ENCODE results near the gene GALNT2.

The GALNT2 gene

DNA sequence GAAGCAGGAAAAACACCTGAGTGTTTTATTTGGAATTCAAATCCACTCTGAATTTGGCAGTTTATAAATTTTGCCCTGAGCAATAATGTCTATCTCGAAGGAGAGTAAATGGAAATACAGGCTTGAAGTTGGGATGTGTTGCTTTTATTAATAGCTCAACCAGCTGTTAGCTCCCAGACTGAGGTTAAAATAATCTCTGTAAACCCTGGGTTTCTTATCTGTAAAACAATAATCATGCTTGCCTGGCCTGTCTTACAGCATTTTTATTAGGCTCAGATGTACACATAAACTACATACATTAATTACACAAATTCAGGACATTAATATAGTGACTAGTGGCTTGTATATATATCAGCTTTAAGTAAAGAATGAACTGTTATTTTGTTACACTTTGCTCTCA, 148.5 kb downstream of the GALNT2 start:
- no peak overlapping the region for H3K27ac ChIP-seq
- no peak for TF ChIP-seq ZFX (IDR thresholded peaks at IDR 0.05; ENCODE audit: borderline replicate concordance)
- TF ChIP-seq, protein P1, sequence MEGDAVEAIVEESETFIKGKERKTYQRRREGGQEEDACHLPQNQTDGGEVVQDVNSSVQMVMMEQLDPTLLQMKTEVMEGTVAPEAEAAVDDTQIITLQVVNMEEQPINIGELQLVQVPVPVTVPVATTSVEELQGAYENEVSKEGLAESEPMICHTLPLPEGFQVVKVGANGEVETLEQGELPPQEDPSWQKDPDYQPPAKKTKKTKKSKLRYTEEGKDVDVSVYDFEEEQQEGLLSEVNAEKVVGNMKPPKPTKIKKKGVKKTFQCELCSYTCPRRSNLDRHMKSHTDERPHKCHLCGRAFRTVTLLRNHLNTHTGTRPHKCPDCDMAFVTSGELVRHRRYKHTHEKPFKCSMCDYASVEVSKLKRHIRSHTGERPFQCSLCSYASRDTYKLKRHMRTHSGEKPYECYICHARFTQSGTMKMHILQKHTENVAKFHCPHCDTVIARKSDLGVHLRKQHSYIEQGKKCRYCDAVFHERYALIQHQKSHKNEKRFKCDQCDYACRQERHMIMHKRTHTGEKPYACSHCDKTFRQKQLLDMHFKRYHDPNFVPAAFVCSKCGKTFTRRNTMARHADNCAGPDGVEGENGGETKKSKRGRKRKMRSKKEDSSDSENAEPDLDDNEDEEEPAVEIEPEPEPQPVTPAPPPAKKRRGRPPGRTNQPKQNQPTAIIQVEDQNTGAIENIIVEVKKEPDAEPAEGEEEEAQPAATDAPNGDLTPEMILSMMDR (IDR thresholded peaks at IDR 0.05) = no peak

DNA sequence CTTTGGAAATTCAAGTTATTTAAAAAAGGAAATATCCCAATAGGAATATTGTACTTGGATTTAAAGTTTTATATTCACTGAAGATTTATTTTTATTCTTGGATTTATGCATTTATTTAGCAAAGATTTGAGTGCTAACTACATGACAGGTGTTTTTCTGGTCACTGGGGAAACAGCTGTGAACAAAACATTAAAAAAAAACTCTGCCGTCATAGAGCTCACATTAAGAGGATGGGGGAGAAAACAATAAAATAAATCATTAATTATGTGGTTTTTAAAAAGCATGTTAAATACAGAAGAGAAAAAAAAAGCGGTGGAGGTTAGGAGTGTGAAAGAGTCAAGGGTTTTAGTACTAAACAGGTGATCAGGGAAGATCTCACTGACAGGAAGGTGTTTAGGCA, 149.9 kb downstream of the GALNT2 start:
- H3K27ac ChIP-seq = no peak overlapping the region
- no peak for TF ChIP-seq ZFX (IDR thresholded peaks at IDR 0.05; ENCODE audit: borderline replicate concordance)
- TF ChIP-seq, protein P1 (IDR thresholded peaks at IDR 0.05) = no peak

DNA sequence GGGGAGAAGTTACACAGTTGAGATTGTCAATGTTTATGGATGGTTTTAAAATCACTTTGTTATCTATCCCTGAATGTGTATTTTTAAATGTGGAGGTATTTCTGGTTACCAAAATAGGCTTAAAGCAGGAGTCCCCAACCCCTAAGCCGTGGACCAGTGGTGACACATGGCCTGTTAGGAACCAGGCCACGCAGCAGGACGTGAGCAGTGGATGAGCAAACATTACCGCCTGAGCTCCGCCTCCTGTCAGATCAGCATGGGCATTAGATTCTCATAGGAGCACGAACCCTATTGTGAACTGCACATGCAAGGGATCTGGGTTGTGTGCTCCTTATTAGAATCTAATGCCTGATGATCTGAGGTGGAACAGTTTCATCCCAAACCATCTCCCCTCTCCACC, 151.6 kb downstream of the GALNT2 start:
- no peak overlapping the region for H3K27ac ChIP-seq
- TF ChIP-seq, protein P1 (IDR thresholded peaks at IDR 0.05) = no peak

DNA sequence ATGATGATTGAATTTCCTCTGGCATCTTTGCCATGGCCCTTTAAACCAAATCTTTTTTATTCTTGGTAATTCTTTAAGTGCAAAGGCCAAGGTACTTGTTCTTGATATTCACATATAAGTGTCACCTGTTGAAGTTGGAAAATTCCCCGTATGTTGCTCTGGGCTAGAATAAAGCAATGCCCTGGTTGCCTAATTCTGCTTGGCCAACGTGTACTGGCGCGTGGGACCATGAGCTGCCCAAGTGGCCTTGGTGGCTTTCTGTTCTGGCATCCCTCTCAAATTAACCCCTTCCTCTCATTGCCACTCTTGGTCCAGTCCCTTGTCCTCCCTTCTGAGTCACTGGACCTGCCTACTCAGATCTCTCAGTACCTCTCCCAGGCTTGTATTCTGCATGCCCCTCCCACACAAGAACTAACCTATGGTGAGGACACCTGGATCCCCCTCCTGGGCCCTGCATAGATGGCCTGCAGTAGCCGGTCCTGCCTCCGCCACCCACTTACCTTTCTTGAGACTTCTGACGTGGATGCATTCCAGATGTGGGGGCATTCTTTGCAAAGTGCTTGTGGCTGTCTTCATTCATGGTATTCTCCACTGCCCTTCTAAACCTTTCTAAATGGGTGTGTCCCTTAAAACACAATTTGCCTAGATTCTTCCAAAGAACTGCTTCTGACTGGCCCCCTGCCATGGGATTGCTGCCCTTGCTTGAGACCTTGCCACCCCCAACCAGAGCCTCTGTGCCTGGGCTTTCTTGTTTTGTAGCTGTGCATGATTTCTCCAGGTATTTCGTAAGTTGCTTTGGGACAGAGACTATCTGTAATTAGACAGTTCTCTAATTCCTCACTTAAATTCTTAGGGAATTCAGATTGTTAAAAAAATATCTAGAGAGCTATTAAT, 152.4 kb downstream of the GALNT2 start:
- TF ChIP-seq, protein P1 (IDR thresholded peaks at IDR 0.05) = no peak
- no peak overlapping the region for H3K27ac ChIP-seq

DNA sequence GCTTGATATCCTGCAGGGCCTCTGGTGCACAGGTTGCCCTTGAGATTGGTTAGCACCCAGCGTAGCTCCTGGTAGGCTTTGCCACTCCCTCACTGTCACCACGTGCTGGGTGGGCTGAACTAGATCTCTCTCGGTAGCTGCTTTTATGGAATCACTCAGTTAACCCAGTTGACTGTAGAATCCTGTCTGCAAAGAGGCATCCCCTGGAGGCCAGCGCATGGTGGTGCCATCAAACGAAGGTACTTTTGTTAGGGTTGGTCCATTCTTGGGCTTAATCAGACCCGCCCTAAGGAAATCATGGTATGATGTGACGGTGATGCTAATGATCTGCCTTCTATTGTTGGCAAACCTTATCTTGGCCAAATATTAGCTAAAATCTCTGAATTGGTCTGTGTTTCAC, 153.4 kb downstream of the GALNT2 start:
- TF ChIP-seq, protein P1 (IDR thresholded peaks at IDR 0.05) = no peak
- no peak for TF ChIP-seq ZFX (IDR thresholded peaks at IDR 0.05; ENCODE audit: borderline replicate concordance)
- H3K27ac ChIP-seq = no peak overlapping the region

DNA sequence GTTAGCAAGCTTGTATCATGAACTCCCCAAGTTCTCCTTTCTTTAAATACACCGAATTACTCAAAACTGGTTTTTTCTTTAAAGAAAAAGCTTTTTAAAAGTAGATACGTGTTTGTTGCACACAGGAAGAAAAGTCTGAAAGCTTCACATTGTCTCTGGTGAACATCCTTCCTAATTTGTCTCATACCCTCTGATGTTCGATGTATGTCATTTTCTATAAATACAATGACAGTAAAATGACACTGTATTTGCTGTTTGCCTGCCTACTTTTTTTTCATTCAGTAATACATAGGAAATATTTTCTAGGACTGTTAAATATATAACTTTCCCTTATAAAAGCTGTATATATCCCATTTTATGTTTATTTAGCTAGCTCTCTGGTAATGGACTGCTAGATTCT, 153.9 kb downstream of the GALNT2 start:
- H3K27ac ChIP-seq = no peak overlapping the region
- TF ChIP-seq, protein P1 (IDR thresholded peaks at IDR 0.05) = no peak
- TF ChIP-seq ZFX (IDR thresholded peaks at IDR 0.05; ENCODE audit: borderline replicate concordance) = no peak

DNA sequence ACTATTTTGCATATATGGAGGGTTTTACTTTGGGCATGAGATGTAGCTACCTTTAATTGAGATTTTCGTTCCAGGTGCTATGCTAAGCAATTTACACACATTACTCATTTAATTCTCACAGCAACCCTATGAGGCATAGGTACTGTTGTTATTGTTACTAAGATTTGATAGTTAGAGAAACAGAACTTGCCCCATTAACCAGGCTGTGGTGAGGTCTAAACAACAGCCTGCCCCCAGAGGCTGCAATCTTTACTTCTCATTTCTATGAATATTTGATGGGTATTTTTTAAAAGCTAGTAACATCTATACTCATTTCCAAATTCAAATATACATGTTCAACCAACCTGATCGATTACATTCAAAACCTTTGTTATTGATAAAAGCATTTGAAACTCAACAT, 155.6 kb downstream of the GALNT2 start:
- H3K27ac ChIP-seq = no peak overlapping the region
- TF ChIP-seq, protein P1 (IDR thresholded peaks at IDR 0.05) = no peak
- no peak for TF ChIP-seq ZFX (IDR thresholded peaks at IDR 0.05; ENCODE audit: borderline replicate concordance)
